Amygdala (tissue), 56 donors: ENCODE results near the gene CUL5.
A peak's percentile ranks its signal among the peaks of the same experiment; 100 is the strongest.

ENCODE experiments used
- DNase-seq, 56 donors: peaks; one replicate each; lab custom pipeline; 2025; lab: John Stamatoyannopoulos, UW

CUL5 gene

DNA sequence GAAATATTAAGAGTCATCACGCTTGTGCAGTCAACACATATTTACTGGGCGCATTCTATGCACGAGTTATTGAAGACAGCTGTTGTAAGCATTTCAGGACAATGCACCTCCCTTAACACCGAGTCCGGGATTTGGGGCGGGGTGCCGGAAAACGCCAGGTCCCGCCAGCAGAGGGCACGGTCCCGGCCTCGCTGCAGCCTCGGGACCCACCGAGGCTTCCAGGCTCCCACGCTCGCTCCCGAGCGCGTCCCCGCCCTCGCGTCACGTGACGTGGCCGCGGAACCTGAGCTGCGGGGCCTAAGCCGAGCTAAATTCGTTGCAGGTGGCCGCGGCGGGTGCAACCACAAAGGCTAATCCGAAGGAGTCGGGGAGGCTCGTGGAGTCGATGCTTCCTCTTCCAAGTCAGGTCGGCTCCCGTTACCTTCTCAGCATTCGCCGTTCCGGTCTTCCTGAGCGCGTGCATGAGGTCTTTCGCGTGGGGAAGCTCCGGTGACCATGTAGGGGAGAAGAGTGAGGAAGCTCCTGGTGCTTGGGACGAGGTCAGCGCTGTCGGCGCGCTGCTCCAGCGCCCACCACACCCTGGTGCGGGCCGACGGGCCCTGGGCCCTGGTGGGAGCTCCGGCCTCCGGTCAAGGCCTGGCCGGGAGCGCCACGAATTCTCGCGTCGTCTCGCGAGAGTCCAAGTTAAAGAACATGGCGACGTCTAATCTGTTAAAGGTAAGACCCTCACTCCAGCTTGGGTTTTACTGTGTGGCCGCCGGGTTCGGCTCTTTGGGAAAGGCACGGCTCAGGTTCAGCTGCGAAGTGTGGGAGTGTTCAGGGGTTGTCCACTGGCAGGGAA, at the start of gene CUL5:
CUL5 (plus strand) TSS at position 243 of the 841 bp plus-strand sequence; CDS start at position 694, 451 bp downstream.
- DNase-seq, result peak; percentile 30 to 93 (median 78)

DNA sequence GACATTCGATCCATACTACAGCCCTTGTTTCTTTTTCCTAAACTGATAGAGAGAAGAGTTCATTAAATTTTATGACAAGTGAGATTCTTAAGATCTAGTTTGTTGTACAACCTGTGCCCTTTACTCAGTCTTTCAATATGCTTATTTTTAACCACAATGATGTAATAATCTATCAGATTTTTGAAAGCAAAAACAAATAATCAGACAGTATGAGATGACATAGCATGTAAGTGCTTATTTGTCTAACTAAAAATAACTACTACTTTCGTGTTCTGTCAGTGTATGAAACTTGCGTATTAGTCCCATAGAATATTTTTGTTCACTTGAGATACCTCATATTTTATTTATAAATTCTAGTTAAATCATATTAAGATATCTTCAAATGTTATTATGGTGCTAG, 47.2 kb upstream of the CUL5 start:
- no peak for DNase-seq

DNA sequence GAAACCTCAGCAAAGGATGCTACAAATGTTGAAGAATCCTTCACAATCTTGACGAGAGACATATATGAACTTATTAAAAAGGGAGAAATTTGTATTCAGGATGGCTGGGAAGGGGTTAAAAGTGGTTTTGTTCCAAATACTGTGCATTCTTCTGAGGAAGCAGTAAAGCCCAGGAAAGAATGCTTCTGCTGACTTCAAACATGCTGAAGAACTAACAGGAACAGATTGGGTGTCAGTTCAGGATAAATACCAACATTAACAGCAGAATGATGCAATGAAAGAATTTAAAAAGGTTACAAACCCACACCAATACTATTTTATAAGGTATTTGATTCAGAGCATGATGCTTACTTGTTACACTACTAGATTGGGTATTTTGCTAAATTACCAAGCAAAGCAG, 46.5 kb upstream of the CUL5 start:
- peak in 1 of 56 donors; percentile 9 for DNase-seq

DNA sequence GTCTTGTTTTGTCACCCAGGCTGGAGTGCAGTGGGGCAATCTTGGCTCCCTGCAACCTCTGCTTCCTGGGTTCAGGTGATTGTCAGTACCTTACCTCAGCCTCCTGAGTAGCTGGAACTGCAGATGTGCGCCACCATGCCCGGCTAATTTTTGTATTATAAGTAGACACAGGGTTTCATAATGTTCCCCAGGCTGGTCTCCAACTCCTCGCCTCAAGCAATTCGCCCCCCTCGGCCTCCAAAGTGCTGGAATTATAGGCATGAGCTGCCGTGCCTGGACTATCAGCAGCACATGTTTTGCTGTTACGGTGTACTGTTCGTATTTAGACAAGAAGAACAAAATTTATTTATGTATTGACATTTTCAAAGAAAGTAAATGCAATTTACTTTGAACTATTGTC, 45.6 kb upstream of the CUL5 start:
- DNase-seq, result no peak

DNA sequence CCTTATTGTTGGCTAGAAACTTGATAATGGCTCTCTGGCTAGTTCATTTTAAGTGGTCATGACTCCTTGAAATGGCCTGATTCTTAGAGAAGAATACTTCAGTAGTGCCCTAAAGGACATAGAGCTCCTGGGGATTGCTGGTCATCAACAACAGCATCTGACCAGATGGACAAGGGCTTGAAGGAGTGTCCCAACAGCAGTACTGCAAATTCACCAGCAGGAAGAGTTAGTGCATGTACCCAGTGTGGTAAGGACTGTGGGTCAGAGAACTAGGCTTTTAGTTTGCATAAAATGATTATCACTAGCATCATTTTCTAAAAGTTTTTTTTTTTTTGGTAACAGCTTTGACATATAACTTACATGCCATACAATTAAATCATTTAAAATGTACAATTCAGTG, 39.5 kb upstream of the CUL5 start:
- DNase-seq, result no peak

DNA sequence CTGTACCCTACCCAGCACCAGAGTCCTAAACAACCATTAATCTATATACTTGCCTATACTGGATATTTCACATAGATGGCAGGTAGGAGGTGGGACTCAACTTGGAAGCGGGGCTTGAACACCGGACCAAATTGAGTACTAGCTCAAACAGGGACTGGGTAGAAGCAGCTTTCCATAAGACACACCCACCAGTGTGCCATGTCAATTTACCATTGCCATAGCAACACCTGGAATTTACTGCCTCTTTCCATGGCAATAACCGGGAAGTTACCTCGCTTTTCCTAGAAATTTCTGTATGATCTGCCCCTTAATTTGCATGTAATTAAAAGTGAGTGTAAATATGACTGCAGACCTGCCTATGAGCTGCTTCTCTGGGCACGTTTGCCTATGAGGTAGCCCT, 38.6 kb upstream of the CUL5 start:
- DNase-seq, result no peak

DNA sequence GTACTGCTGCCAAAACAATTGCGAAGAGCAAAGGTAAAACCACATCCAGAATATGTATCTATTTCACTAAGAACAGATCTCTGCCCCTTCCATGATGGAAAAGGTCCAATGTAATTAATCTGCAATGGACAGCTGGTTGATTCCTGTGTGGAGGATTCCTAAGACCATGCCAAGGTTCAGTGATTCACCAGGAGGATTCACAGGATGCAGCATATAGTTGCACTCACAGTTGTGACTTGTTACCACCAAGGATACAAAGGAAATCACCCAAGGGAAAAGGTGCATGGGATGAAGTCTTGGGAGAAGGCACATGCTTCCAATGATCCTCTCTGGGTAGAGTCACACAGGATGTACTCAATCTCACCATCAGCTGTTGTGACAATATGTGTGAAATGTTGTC, 35.1 kb upstream of the CUL5 start:
- DNase-seq, result no peak

DNA sequence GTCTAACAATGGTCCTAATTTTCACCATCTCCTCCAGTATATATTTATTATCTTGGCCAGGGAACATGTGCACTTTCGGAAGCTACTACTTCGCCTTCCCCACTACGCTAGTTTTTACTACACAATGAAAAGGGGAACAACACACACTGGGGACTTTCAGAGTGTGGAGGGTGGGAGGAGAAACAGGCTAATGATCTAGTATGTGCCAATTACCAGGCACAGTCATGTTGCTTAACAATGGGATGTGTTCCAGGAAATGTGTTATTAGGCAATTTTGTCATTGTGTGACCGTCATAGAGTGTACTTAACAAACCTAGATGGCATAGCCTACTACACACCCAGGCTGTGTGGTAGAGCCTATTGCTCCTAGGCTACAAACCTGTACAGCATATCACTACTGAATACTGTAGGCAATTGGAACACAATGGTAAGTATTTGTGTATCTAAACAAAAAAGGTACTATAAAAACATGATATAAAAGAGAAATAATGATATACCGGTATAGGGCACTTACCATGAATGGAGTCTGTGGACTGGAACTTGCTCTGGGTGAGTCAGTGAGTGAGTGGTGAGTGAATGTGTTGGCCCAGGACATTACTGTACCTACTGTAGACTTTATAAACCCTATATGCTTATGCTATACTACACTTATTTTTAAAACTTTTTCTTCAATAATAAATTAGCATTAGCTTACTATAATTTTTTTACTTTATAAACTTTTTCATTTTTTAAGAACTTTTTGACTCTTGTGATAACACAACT, 20.1 kb upstream of the CUL5 start:
- DNase-seq, result no peak

DNA sequence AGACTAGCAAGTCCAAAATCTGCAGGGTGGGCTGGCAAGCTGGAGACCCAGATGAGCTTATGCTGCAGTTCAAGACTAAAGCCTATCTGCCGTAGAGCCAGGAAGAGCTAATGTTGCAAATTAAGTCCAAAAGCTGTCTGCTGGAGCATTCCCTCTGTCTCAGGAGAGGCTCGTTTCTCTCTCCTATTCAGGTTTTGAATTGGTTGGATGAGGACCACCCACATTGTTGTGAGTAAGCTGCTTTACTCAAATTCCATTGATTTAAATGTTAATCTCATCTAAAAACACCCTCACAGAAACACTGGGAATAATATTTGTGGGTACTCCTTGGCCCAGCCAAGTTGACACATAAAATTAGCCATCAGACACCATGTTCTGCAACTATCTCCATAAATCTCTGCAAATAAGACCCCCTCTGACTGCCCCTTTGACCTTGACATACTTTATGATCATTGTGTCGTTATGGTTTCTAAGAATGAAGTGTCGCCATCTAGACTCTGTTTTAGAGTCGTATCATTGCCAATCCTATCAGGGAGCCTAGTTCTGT, 16.8 kb upstream of the CUL5 start:
- DNase-seq, result no peak

DNA sequence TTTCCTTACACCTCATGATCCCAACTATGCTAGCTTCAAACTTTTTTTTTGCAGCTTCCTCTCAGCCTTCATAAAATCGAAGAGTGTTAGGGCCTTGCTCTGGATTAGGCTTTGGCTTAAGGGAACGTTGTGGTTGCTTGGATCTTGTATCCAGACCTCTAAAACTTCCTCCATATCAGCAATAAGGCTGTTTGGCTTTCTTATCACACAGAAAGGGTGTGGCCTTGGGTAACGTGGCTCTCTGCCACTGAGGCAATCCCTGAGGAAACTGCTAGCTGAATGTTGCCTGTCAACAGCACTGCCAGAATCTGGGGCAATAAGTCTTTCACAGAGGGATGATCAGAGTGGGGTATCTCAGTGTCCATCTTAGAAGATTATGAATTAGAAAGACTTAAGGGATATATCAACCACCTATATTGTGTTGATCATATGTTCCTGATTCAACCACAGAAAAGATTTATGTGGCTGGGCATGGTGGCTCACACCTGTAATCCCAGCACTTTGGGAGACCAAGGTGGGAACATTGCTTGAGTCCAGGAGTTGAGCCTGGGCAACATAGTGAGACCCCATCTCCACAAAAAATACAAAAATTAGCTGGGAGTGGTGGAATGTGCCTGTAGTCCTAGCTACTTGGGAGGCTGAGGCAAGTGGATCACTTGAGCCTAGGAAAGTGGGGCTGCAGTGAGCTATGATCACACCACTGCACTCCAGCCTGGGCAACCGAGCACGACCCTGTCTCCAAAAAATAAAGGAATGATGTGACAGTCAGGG, 12.5 kb upstream of the CUL5 start:
- DNase-seq, result no peak

DNA sequence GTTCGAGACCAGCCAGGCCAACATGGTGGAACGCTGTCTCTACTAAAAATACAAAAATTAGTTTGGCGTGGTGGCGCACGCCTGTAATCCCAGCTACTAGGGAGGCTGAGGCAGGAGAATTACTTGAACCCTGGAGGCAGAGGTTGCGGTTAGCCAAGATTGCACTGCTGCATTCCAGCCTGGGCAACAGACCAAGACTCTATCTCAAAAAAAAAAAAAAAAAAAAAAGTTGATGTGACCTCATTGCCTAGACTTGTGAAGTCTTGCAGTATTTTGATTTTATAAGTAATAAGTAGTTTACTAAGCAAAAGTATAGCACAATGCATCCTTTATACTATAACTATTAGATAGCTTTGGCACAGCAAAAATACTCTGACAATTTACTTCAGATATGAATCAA, 9.9 kb upstream of the CUL5 start:
- DNase-seq, result no peak

DNA sequence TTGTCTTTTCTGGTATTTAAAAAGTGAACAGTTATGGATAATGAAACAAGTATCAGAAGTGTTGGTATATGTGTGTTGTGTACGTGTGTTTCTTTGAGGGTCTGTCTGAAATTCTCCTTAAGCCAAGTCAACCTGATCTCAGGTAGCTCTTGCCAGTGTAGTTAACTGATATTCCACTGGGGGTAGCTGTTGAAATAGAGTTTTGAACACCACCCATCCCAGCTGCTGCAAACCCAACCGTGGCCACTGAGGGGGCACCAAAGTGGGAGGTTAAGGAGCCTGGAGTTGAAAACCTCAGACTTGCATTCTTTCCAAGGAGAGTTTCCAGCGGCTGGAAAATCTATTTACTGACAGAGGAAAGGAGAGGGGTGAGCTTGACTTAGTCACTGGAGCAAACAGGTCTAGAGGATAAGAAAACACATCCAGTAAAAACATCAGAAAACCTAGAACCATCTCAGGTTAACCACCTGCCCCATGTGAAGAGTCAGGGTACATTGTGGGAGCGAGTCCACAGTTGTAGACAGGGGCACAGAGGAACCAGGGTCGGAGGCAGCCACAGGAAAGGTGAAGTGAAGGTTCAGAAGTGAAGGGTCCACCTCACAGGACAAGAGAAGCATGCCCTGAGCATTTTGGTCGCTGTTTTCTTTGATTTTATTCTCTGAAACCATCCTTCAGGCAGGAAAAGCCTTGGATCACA, 8.8 kb upstream of the CUL5 start:
- DNase-seq, result no peak

DNA sequence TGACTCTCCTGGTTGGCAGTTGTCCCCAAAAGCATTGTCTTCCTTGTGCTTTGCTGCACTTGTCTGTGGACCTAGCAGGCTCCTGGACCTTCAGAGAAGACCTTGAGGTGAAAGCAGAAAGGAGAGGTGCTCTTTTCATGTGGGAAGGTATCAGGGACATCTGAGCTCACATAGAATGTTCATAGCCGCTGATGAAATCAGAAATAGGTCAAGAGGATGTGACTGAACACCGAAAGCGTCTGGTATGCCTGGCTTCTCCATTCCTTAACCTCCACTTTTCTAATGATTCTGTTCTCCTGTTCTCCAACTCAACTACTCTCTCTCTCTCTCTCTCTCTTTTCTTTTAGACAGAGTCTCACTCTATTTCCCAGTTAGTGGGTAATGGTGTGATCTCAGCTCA, 6.2 kb upstream of the CUL5 start:
- DNase-seq, result no peak

DNA sequence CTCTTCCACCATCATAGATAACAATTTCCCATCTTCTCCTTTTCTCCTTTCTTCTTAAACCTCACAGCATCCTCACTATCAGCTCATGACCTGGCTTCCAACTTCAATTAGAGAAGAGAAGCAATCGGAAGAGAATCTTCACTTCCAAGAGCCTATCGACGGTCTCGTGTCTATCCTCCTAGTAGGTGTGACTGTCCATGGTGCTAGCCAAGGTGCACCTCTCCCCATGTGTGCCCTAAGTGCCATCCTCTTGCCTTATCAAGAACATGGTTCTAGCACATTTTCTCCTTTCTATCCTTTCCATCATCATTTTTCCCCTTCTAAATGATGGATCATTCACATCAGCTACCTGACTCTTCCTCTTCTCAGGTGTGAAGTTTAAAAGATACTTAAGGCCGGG, 5.1 kb upstream of the CUL5 start:
- DNase-seq, result no peak

DNA sequence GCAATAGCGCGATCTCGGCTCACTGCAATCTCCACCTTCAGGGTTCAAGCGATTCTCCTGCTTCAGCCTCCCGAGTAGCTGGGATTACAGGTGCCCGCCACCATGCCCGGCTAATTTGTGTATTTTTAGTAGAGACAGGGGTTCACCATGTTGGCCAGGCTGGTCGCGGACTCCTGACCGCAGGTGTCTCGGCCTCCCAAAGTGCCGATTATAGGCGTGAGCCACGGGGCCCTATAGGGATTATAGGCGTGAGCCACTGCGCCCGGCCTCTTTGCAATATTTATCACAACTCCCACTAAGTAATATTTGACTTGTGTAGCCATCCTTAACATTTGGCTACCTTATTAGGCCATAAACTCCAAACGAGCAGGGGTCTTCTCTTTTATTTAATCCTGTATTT, 879 bp upstream of the CUL5 start:
- no peak for DNase-seq

DNA sequence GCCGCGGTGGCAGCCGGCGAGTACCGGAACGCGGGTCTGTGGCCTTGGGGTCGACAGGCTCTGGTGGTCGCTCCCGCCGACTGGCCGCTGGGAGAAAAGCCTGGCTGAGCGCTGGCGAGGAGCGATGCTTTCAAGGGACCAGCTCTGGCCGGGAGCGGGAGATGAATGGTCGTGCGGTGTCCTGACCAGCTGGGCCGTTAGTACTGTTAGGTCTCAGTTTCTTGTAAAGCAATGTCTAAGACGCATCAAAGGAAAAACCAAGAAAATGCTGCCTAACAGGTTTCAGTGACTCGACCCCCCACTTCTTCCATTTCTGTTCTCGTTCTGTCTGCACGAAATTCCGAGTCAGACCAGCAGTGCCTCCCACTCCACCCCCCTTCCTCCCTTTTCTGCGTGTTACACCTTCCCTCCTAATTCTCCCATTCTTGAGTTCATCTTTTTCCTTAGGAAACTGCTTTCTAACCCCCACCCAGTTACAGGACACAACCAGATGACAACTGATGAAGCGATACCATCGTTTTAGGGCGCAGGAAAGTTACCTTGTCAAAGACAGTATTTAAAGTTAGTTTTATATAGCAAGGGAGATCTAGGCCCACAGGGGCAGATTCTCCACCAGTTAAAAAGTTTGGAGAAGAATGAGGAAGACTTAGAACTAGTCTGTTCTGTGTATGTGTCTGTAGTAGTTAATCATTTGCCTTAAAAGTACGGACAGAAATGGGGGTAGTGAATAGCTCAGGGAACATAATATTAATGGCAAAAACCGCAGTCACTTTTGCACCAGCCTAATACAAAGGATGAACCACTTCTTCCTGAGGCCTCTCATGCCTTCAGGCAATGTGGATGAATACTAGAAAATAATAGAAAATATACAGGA, 1.0 kb downstream of the CUL5 start:
- DNase-seq, result peak in 13 of 56 donors; percentile 12 to 50 (median 31)

DNA sequence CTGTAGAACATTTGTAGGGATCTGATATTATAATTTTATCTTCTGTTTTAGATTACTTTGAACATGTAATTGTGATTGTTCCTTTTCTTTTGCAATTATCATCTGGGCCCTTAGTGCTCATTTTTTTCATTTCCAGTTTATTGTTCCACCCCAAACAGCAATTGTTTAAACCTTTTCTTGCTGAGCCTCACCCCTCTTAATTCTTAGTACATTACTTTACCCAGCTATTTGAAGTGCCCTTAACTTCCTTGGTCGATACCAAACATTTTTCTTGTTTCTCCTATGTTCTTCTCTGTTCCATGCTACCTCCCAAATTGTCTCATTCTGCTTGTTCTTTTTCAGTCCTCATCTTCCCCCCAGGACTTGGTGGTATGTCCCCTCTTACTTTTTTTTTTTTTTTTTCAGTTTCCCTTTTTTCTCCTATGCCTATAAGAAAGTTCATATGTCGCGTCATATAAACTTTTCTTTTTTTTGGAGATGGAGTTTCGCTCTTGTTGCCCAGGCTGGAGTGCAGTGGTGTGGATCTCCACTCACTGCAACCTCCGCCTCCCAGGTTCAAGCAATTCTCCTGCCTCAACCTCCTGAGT, 3.5 kb downstream of the CUL5 start:
- no peak for DNase-seq

DNA sequence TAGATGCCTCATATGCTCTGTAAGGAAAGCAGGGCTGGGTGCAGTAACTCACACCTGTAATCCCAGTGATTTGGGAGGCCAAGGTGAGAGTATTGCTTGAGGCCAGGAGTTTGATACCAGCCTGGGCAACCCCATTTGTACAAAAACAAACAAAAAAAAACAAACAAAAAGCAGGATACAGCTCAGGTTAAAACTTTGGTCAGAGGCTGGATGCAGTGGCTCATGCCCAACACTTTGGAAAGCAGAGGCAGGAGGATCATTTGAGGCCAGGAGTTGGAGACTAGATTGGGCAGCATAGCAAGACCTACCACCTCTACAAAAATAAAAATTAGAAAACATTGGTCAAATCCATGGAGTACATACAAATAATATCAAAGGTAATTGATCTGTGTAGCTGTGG, 7.9 kb downstream of the CUL5 start:
- no peak for DNase-seq

DNA sequence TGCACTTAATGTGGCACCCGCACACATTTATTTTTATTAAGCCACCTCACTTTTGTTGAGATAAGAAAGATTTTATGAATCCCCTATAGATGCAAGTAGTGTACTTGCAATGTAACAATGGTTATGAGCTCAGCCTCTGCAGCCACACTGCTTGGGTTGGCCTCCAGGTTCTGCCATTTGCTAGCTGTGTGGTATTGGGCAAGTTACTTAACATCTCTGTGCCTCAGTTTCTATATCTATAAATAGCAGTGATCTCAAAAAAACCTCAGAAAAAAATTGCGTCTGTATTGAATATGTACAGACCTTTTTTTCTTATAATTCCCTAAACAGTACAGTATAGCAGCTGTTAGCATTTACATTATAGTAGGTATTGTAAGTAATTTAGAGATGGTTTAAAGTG, 10.0 kb downstream of the CUL5 start:
- DNase-seq, result no peak
